IMR-90 (cell line): ENCODE results near the gene C19orf47. TPM values are rescaled to one million over a fixed set of nuclear protein-coding genes. Genes with fewer than 3 reads are reported as not detected.
A peak's percentile ranks its signal among the peaks of the same experiment; 100 is the strongest.

Experiments used
- ATAC-seq: fragments of 200-7000 bp; cut with Tn5 transposase; 2 replicates; pipeline ENCODE4 v1.9.1; 2020; ENCODE audit warnings: low read depth, mild to moderate bottlenecking, moderate library complexity
- BruUV-seq: library from RNA; stranded (reverse); fragments of 400-500 nt; replicated peaks from 2 replicates; lab custom pipeline; 2021; lab: Mats Ljungman, UMichigan
- CTCF ChIA-PET: fragments of 300-600 bp; formaldehyde crosslinking; extraction: SDS; loops from one replicate; lab custom pipeline; 2021; ENCODE audit warnings: antibody characterized with exemption; lab: Yijun Ruan, JAX
- POLR2A ChIA-PET: fragments of 300-600 bp; sonication (Branson Sonifier 250); formaldehyde crosslinking; loops from one replicate; lab custom pipeline; 2022; ENCODE audit warnings: antibody characterized with exemption; ENCODE audit not compliant: unreplicated experiment; lab: Charles Lee
- DNase-seq: peaks from one replicate; pipeline ENCODE4 v3.0.0; 2013
- H2AFZ ChIP-seq: replicated peaks from 2 replicates; pipeline ENCODE3; 2013; ENCODE audit warnings: low read length, mild to moderate bottlenecking; ENCODE audit not compliant: poor library complexity
- H2AK5ac ChIP-seq: 2 replicates; pipeline ENCODE4 v1.6.1; 2013; ENCODE audit warnings: low read depth, low read length, inconsistent platforms
- H2AK9ac ChIP-seq: replicated peaks from 2 replicates; pipeline ENCODE3; 2013; ENCODE audit warnings: mild to moderate bottlenecking, low read depth, low read length, moderate library complexity; ENCODE audit not compliant: poor library complexity
- H2BK120ac ChIP-seq: 2 replicates; pipeline ENCODE4 v1.6.1; 2013; ENCODE audit warnings: low read depth, low read length, inconsistent platforms
- H2BK15ac ChIP-seq: 3 replicates; pipeline ENCODE4 v1.6.1; 2013; ENCODE audit warnings: low read depth, low read length, inconsistent platforms
- H2BK20ac ChIP-seq: 2 replicates; pipeline ENCODE4 v1.6.1; 2013; ENCODE audit warnings: low read depth, mild to moderate bottlenecking, inconsistent platforms, low read length, moderate library complexity
- H2BK5ac ChIP-seq: 2 replicates; pipeline ENCODE4 v1.6.1; 2013; ENCODE audit warnings: mild to moderate bottlenecking, low read depth, low read length, inconsistent platforms; ENCODE audit not compliant: poor library complexity, severe bottlenecking
- H3K14ac ChIP-seq: replicated peaks from 2 replicates; pipeline ENCODE4 v1.6.1; 2013; ENCODE audit warnings: low read depth, low read length, inconsistent platforms
- H3K18ac ChIP-seq: 2 replicates; pipeline ENCODE4 v1.6.1; 2013; ENCODE audit warnings: low read depth, low read length, control low read depth
- H3K23ac ChIP-seq: 2 replicates; pipeline ENCODE4 v1.6.1; 2013; ENCODE audit warnings: low read depth, low read length, inconsistent platforms
- H3K27ac ChIP-seq: 2 replicates; pipeline ENCODE4 v1.5.1; 2013; ENCODE audit warnings: mild to moderate bottlenecking, control low read depth, low read length; ENCODE audit not compliant: insufficient read depth
- H3K27me3 ChIP-seq: 2 replicates; pipeline ENCODE4 v1.6.1; 2013; ENCODE audit warnings: low read length; ENCODE audit not compliant: control insufficient read depth, insufficient read depth
- H3K36me3 ChIP-seq: 2 replicates; pipeline ENCODE4 v1.6.1; 2013; ENCODE audit warnings: low read length, mixed read lengths; ENCODE audit not compliant: control insufficient read depth, insufficient read depth
- H3K4ac ChIP-seq: 2 replicates; pipeline ENCODE4 v1.6.1; 2013; ENCODE audit warnings: low read depth, low read length, inconsistent platforms
- H3K4me1 ChIP-seq: 2 replicates; pipeline ENCODE4 v1.6.1; 2013; ENCODE audit warnings: low read length, mixed read lengths; ENCODE audit not compliant: control insufficient read depth, insufficient read depth
- H3K4me2 ChIP-seq: 2 replicates; pipeline ENCODE4 v1.6.1; 2013; ENCODE audit warnings: low read depth, mild to moderate bottlenecking, control low read depth, low read length, moderate library complexity
- H3K4me3 ChIP-seq: 2 replicates; pipeline ENCODE4 v1.5.1; 2013; ENCODE audit warnings: low read depth, mild to moderate bottlenecking, control low read depth, low read length, moderate library complexity; ENCODE audit not compliant: insufficient read depth
- H3K56ac ChIP-seq: 2 replicates; pipeline ENCODE4 v1.6.1; 2013; ENCODE audit warnings: low read length, inconsistent platforms; ENCODE audit not compliant: insufficient read depth; ENCODE audit errors: extremely low read depth
- H3K79me1 ChIP-seq, 2 experiments: 2 replicates each; pipeline ENCODE4 v1.6.1; 2013; ENCODE audit warnings: low read length in 2 of 2, inconsistent platforms in 1 of 2, low read depth in 1 of 2
- H3K9ac ChIP-seq: 2 replicates; pipeline ENCODE4 v1.6.1; 2013; ENCODE audit warnings: low read depth, low read length, control low read depth
- H3K9me1 ChIP-seq: 2 replicates; pipeline ENCODE4 v1.6.1; 2013; ENCODE audit warnings: low read length, inconsistent platforms; ENCODE audit not compliant: insufficient read depth
- H3K9me3 ChIP-seq: 2 replicates; pipeline ENCODE4 v1.6.1; 2013; ENCODE audit warnings: low read length; ENCODE audit not compliant: control insufficient read depth, insufficient read depth
- H4K20me1 ChIP-seq: 2 replicates; pipeline ENCODE4 v1.6.1; 2013; ENCODE audit warnings: low read length, inconsistent platforms; ENCODE audit not compliant: insufficient read depth
- H4K5ac ChIP-seq: 2 replicates; pipeline ENCODE4 v1.6.1; 2013; ENCODE audit warnings: mild to moderate bottlenecking, low read depth, low read length, control low read depth
- H4K8ac ChIP-seq, 2 experiments: 2 replicates each; pipeline ENCODE4 v1.6.1; 2013; ENCODE audit warnings: low read depth in 2 of 2, low read length in 2 of 2, control low read depth in 1 of 2, inconsistent platforms in 1 of 2
- H4K91ac ChIP-seq: 2 replicates; pipeline ENCODE4 v1.6.1; 2013; ENCODE audit warnings: low read depth, low read length, inconsistent platforms; ENCODE audit not compliant: insufficient read depth
- MAZ ChIP-seq: IDR thresholded peaks from 2 replicates; pipeline ENCODE4 v1.6.1; 2012; ENCODE audit warnings: low read depth, mild to moderate bottlenecking, low read length, improper control_type of control experiment, moderate library complexity, borderline replicate concordance
- NFE2L2 ChIP-seq: fragments of 150-350 bp; IDR thresholded peaks from 2 replicates; pipeline ENCODE4 v1.6.1; 2016; ENCODE audit warnings: low read depth, mild to moderate bottlenecking, low read length
- POLR2A ChIP-seq: IDR thresholded peaks from 2 replicates; pipeline ENCODE4 v1.6.1; 2012; ENCODE audit warnings: mild to moderate bottlenecking, low read depth, low read length
- WGBS, 2 experiments: methylation state at CpG; one replicate each; pipeline versions ENCODE4 v1.1.5 to v1.1.7; 2013; ENCODE audit warnings: missing lambda C conversion rate in 2 of 2; ENCODE audit not compliant: insufficient read length in 1 of 2; ENCODE audit errors: extremely low coverage in 2 of 2; 5-methylcytosine and 5-hydroxymethylcytosine counted together
- dilution Hi-C: fragments of 300-500 bp; cut with HindIII; formaldehyde crosslinking; loops from one replicate; pipeline ENCODE4 v1.14.3; 2018; ENCODE audit warnings: low sequenced_read_pairs; ENCODE audit not compliant: unreplicated experiment
- in situ Hi-C: fragments of 300-500 bp; cut with MboI; formaldehyde crosslinking; loops from 3 replicates; pipeline ENCODE4 v1.14.3; 2019; ENCODE audit warnings: low sequenced_read_pairs, inconsistent platforms, mixed read lengths
- intact Hi-C: fragments of 100-400 bp; cut with micrococcal nuclease; formaldehyde crosslinking; loops from 2 replicates; pipeline ENCODE4 v1.10.0; 2022
- polyA plus RNA-seq, 3 experiments: library from polyadenylated mRNA; depleted of rRNA; stranded (reverse); fragments of >200 nt; gene quantifications; 2 replicates each; pipeline ENCODE4 v1.2.3, GENCODE V29; 2012; ENCODE audit warnings: low replicate concordance in 1 of 3
- total RNA-seq: library from RNA; depleted of rRNA; stranded (reverse); fragments of >200 nt; gene quantifications from 2 replicates; pipeline ENCODE4 v1.2.3, GENCODE V29; 2012

C19orf47 gene
- total and polyA plus RNA-seq, 2 of the 4 experiments (the other 2 are of a cell fraction): 3.6 to 16.3 TPM

GRCh38 chr19:40285353-40286234 lies 62.6 kb downstream of the C19orf47 start:
- CTCF ChIA-PET: no interaction called here
- intact Hi-C loops: no loop called here
- peak; percentile 93 for ATAC-seq

More at GRCh38 chr19:40285353-40286234, 62.6 kb downstream of the C19orf47 start:
- H3K79me1 ChIP-seq: peaks cover 3 to 48% of the 10 kb centered on the region in 2 experiments; a peak in 3 of 4 replicates
- peak overlapping the region; percentile 99 for H4K5ac ChIP-seq
- H2BK20ac ChIP-seq: no peak overlapping the region
- H3K27ac ChIP-seq: peak overlapping the region; percentile 91
- H3K4me2 ChIP-seq: peak overlapping the region; percentile 90
- peak overlapping the region; percentile 77 for H3K4ac ChIP-seq
- peak overlapping the region; percentile 90 for H3K14ac ChIP-seq
- H4K20me1 ChIP-seq: peaks cover 40% of the 10 kb centered on the region
- peak overlapping the region; percentile 17; the same call in 1 of the 2 replicates for H2BK120ac ChIP-seq
- peak overlapping the region; percentile 96 to 97 for H4K8ac ChIP-seq
- no peaks in the 10 kb centered on the region for H3K9me3 ChIP-seq
- H3K9me1 ChIP-seq: peaks cover 12% of the 10 kb centered on the region
- peak; percentile 99 for DNase-seq
- peak overlapping the region; percentile 74 for H3K9ac ChIP-seq
- H3K27me3 ChIP-seq: no peaks in the 10 kb centered on the region
- dilution Hi-C loops (no loop called here), in situ Hi-C loops (no loop called here)
- peak overlapping the region; percentile 93 for H2BK5ac ChIP-seq
- peak overlapping the region; percentile 90 for H4K91ac ChIP-seq
- POLR2A ChIA-PET: interaction anchor here (0.6 kb wide), 1 partner anchor 143 kb away, joined by 18 read pairs; no protein-coding TSS in a partner anchor
- H3K23ac ChIP-seq: peak overlapping the region; percentile 32; the same call in 1 of the 2 replicates
- H2AFZ ChIP-seq: peak overlapping the region; percentile 96
- peak overlapping the region; percentile 86 for H2AK9ac ChIP-seq
- 0% methylated on average over 3 of the region's 42 CpGs; no CpG with 5 or more reads in 1 of the 2 experiments for WGBS, 2 experiments
- H2AK5ac ChIP-seq: peak overlapping the region; percentile 69; the same call in 1 of the 2 replicates
- peaks cover 17% of the 10 kb centered on the region for H3K4me1 ChIP-seq
- peak overlapping the region; percentile 96 for H3K4me3 ChIP-seq
- TF ChIP-seq MAZ (no peak; the same call in 1 of the 2 replicates), NFE2L2 (0 out of 2 replicates have a peak, but pooled peaks have one; percentile 4), POLR2A (peak; percentile 64; the same call in 1 of the 2 replicates)
- no TSS peak for BruUV-seq
- peak overlapping the region; percentile 64 for H3K56ac ChIP-seq
- peak overlapping the region; percentile 35; the same call in 1 of the 3 replicates for H2BK15ac ChIP-seq
- peak overlapping the region; percentile 86 for H3K18ac ChIP-seq
- no peaks in the 10 kb centered on the region for H3K36me3 ChIP-seq
